NCI-H748 (cell line): ENCODE data around the gene HHAT.
"Not testable (repeated sequence)": the region's sequence is repeated elsewhere in the genome, so short reads cannot be mapped to it uniquely, and the experiment has no call there.

Source experiments
- DNase-seq: peaks from one replicate; lab custom pipeline; 2025; ENCODE audit not compliant: unreplicated experiment; lab: John Stamatoyannopoulos, UW

HHAT gene

DNA sequence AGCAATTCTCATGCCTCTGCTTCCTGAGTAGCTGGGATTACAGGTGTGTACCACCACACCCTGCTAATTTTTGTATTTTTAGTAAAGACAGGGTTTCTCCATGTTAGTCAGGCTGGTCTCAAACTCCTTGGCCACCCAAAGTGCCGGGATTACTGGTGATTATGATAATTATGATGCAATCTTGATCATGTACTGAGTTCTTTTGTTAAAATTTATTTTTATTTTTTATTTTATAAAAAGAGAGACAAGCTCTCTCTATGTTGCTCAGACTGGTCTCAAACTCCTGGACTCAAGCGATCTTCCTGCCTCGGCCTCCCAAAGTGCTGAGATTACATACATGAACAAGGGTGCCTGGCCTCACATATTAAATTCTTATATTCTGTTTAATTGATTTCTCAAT is 25.6 kb downstream of the HHAT start:
- not testable (repeated sequence) for DNase-seq

DNA sequence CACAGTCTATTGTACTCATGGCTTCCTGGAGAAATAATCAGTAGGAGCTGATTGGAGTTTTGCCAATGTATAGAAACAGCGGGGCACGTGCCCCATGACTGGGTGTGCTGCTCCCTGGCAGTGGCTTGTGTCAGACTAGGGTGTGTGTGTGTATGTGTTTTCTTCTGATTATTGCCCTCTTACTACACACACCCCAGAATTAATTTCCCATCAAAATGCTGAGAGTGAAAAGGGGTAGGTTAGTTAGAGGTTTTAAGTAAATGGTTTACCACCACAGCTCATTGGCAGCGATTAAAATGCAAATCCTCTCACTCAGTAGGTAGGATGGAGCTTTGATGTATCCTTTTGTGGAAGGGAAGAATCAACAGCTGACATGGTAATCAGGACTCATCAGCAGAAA is 29.9 kb downstream of the HHAT start:
- DNase-seq: peak; percentile 29

DNA sequence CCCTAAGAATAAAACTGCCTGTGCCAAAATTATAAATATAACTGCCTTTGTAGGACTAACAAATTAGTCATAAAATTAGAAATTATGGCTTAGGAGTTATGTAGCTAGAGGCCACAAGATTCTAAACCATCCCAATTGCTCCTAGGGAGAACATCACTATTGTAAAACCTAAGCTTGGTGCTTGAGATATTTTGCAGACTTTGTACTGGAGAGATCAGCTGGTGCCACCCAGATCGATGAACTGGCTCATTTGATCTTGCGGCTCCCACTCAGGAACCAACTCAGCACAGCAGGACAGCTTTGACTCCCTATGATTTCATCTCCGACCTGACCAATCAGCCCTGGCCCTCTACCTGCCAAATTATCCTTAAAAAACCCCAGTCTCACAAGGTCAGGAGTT is 30.6 kb downstream of the HHAT start:
- no peak for DNase-seq

DNA sequence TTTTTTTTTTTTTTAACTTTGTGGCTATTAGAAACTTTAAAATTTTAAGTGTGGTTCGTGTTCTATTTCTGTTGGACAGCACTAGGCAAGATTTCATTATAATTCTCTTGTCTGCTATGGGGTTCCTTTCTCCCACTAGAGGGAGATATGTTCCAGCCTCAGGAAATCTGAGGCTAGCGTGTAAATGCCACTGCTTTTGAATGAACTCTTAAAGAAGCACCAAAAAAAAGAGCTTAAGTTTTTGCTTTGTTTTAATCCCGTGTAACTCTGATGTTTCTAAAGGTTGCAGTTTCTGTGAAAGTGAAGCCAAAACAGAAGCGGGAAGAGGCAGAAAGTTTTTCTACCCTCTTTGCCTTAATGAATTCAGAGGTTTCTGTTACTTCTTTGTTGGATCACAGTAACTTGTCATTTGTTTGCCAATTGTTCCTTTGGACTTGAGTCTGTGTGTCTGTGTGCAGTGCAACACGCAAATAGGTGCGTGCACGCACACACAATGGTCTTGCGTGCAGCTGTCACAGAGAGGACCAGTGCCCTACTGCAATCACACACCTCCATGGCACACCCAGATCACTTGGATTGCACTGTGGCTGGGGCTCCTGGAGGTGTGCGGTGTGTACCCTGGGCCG is 32.3 kb downstream of the HHAT start:
- peak; percentile 24 for DNase-seq

DNA sequence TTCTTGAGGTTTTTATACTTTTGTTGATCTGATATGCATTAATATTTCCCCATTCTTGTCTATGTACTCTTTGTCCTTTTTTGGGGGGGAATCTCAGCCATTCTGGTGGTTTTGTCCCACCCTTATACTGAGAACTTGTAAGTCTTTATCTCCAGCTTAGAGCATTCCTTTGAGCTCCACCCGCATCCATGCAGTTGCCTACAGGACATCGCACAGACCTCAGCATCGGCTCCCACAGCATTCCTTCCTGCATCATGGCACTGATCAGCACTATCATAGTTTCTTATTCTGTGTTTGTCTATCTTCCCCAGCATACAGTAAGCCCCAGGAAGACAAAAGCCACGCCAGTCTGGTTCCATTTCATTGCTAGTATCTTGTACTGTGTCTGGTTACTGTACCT is 33.0 kb downstream of the HHAT start:
- no peak for DNase-seq

DNA sequence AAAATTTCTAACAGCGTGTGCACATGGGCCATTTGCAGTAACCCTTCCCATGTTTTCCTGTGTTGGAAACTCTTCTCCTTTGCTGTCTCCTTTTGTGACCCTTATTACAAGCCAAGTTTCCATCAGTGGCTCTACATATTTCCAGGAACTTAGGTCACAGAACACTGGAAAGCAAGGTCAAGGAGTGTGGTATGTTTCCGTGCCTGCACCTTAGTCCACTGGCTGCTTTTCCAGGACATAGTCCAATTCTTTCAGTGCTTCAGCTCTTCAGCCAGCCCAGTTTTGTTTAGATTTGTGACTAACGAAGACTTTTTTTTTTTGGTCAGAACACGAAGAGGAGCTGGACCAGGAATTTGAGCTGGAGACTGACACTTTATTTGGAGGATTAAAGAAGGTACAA is 33.8 kb downstream of the HHAT start:
- no peak for DNase-seq

DNA sequence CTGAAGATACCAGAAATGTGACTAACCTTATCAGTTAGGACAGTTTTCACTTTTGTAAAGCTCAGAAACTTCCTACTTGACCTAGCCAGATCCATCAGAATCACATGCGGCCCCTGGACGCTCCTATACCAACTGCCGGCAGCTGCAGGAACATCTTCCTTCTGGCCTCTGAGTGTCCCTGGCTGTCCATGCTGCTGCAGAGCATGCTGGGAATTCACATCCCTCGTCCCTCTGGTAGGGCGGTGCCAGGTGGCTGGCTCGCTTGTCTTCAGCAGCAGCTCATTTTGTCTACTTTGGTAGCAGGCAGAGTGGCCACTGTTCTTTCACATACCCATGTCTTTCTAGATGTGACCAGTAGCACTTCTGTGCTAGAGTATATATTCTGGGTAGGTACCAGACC is 34.4 kb downstream of the HHAT start:
- no peak for DNase-seq

DNA sequence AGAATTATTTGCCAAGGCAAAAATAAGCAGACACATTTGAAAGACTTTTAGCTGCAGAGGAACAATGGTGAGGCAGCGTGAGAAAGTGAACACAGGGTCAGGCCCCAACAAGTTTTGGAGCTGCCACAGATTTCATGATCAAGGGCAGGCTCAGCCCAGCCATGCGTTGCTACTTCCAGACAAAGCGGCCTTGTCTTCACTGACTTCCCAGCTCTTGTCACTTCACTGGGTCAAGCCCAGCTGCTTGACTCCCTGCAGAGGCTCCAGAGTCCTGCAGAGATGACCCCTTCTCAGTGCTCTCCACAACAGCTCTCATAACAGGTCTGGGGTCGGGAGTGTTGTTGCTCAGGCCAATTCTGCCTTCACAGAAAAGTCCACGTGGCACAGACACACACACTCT is 35.8 kb downstream of the HHAT start:
- DNase-seq: no peak

DNA sequence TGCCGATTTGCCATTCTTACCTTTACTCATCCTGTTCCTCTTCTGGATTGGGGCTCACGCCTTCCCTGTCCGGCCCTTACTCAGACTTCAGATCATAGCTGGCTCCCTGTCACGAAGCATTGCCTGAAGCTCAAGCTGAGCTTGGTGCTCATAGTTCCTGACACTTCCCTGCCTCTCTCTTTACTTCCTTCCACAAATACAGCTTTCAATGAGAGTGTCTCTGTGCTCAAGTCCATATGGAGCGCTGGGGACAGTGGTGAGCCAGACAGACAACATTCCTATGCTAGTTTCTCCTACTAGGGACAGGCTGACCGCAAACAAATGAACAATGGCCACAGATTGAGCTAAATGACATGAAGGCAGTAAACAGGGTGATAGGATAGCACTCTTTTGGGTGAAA is 38.1 kb downstream of the HHAT start:
- DNase-seq: no peak

DNA sequence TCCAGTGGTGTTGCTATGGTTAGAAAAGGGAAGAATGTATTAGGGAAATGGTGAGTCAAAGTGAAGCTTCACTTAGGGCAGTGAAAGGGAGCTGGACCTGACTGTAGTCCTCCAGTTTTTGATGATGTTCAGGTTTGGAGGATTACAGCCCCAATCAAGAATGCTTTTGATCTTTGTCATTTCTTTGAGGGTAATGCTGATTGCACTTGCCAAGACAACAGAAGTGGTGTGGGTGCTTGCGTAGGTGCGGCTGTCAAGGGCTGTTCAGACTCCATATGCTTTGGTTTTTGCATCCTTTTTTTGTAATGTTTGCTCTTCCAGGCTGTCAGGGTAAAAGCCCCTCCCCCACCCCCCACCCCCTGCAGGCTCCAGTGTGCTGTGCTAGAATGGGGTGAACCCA is 38.9 kb downstream of the HHAT start:
- DNase-seq: no peak

DNA sequence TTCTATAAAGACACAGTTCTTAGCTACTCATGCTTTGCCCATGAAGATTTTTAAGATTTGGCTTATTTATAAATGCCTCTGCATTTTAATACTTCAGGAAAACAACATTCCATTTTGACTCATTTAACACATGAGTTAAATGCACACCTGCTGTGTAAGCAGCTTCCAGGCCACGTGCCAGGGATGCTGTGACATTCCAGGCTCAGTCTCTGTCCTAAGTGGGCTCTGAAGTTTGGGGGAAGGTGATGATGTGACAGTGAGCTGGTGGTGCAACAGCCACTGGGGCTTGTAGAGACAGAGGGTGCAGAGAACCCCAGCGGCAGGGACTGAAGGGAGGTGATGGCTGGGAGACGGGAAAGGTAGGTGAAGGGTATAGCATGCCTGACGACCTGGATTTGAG is 40.7 kb downstream of the HHAT start:
- DNase-seq: no peak

DNA sequence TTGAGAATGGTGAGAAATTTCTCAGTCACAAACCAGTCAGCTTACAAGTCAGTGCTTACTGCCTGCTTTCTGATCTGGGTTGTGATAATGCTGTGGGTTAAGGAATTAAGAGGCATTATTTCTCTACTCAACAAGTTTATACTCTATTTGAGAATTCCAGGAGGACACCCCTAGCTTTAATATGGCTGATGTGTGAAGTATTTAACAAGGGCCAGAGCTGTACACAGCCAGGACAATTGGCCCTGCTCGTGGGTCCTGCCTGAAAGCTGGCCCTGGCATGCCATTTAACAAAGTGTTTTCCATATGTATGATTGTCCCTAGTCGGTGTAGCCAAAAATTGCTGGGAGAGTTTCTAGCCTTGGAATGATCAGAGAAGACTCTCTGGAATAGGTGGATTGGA is 43.2 kb downstream of the HHAT start:
- no peak for DNase-seq

DNA sequence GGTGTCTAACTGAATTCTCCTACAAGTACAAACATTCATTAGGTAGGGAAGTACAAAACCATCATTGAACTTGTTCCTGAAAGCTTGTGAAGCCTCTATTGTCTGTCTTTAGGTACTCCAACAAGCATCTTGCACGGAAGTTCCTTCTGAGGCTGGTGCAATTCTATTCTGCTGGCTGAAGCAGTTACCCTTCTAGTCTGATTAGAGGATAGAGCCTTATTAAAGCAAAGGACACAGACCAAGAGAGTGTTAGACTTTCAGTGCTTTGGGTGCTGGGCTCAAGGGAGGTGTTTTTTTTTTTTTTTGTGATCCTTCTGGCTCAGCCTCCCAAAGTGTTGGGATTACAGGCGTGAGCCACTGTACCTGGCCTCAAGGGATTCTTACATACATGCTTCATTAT is 43.8 kb downstream of the HHAT start:
- no peak for DNase-seq

DNA sequence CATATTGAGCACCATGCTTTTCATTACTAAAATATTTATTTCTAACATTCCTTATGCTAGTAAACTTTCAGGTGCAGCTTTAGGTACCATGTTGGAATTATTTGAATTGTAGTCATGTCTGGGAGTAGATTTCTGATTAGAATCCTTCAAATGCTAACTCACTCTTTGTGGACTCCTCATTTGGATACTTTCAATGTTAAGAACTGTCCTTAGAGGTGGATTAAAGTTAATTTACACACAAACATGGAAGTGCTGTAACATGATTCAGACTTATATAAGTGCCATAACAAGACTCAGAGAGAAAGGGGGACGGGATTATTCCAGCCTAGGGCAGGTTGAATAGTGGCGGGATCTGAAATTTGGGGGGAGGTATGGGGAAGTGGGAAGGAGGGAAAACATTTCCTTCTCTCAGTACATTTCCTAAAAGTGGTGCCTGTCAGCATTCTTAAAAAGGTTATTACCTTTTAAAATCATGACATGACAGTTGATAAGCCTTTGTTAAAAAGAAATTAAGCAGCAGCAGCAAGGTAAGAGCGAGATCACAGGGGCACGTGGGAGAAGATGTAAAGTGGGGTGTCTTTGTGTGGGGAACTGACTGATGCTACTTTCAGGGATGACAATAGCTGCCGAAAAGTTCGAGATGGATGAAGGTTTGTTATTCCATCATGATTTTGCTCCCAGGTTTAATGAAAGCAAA is 44.4 kb downstream of the HHAT start:
- no peak for DNase-seq

DNA sequence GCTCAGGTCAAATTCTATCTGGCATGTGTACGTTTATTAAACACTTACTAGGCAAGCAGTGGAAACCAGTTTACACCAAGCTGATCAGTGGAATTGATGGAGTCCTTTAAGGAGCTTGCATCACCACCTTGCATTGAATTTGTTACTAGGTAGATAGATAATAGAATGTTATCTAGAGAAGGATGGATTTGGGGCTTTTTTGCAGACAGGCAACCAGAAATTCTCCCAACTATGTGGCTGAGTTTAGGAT is 44.9 kb downstream of the HHAT start:
- DNase-seq: no peak

DNA sequence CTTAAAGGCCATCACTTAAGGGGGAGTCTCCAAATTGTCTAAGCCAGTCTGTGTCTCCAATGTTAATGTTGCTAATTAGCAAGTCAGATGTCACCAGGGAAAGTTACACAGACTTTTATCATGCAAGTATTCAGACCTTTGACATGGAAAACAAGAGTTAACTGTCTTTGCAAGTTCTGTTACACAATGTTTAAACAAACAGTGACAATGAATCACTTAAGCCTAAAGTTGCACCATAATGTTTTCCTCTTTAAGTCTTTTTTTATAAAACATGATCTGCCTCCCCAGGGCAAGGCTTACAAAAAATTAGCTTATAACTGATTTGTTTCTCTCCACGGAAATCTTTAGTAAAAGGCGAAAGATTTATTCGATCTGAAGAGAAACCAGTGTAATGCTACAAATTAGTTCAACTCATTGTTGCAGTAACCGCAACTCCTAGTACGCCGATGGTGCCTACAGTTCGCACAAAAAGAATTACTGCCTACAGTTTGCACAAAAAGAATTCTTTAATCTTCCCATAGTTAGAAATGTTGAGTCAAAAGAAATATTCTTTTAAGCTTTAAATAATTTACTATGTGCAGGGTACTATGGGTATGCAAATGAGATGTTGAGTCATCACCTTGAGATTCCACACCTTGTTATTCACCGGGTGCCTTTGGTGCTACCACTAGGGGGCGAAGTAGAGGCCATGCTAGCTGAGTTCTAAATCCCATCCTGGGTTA is 45.3 kb downstream of the HHAT start:
- peak; percentile 78 for DNase-seq

DNA sequence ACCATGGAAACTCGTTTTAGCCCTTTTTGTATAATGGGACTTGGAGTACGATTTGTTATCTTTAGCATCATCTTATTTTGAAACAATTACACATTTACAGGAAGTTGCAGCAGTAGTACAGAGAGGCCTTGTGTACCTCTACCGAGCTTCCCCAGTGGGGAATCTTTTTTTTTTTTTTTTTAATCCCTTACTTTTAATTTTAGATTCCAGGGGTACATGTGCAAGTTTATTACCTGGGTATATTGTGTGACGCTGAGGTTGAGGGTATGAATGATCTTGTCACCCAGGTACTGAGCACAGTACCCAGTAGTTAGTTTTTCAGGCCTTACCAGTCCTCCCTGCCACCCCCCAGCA is 45.9 kb downstream of the HHAT start:
- DNase-seq: no peak

DNA sequence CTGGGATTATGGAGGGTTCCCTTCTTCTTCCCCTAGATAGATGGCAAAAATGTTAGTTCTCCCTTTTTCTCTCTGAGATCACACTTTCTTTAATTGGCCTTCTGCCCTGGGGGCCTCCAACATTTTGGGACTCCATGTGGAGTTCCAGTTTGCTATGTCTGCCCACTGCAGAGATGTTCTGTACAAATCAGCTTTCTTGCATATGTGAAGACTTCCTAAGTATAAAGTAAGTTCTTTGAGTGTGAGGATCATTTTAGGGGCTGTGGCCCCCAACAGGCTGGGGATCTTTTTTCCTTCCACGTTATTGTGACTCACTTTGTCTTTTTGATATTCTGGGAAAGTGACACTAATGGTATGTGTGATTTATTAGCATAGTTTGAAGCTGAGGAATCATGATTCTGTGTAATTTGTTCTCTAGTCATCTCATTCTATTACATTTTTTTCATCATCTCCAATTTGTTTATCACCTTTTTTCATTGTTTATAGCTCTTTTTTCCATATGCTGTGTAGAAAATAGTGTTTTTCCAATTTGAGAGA is 48.2 kb downstream of the HHAT start:
- DNase-seq: no peak

DNA sequence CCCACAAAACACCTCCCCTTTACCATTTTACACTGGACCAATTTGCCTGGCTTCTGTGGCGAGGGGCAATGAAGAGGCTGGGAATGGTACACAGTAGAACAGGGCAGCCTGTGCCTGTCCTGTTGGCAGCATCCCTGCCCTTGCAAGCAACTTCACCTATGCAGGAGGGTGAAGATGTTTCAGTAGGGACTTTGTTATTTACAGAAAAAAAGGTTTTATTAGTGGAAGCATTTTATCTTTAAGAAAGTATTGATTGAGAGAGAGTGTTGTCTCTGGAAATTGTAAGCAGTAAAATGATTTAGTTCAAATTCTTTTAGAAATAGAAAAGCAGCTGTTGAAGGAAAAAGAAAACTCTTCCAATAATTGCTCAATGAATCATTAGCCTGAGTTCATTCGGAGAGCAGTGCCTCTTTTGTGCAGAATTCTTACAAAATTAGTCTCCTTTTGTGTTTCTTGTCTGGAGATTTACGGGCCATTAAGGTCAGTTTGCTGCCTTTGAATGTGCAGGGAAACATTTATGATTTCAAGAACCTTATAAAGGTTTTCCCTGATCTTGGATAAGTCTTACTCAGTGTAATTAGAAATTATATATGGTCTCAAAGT is 49.1 kb downstream of the HHAT start:
- DNase-seq: no peak

DNA sequence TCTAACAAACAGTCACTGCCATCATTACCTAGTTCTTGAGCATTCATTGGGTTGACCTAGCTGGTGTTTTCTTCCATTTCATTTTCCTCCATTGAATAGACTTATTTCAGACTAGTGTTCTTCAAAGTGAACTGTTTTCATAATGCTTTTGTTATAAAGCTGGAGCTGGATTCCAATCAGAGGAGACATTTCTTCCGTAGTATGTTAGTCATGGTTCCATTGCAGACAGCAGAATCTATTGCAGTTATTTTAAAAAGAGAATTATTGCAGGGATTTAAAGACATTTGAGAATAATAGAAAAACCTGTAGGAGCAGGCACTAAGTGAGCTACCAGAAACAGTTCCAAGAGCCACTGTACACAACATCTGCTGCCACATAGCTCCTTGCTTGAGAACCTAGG is 50.0 kb downstream of the HHAT start:
- DNase-seq: no peak

DNA sequence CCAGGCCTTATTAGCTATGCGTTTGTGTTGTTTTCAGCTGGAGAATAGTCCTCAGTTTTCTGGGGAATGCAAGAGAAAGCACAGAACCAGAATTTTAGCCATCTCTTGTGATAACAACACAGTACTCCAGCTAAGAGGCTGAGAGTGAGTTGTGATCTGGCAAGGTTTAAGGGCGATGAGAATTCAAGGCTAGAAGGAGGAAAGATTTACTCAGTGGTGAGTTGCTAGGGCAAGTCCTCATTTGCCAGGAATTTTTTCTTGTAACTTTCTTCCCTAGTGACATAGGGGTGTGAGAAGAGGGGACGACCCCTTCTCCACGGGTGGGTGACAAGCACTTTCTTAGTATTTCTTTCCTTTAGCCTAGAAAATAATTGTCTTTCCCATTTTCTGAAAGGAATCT is 53.2 kb downstream of the HHAT start:
- no peak for DNase-seq

DNA sequence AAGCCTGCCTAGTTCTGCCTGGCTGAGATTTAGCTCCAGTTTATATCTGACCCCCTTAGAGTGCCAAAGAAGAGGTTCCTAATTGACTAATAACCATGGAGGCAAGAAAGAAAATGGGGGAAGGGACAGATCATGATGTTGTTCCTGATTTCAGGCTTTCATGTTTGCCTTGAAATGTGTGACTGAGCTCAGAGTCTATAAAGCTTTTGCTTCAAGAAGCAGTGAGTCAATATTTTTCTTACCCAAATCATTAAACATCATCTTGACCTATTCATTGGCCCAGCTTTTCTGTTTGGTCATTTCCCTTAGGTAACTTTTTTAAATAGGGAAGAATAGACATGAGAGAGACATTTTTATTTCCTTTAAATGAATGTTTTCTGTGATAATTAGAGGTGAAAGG is 55.9 kb downstream of the HHAT start:
- no peak for DNase-seq
